WTC11 (cell line): Measurements from ENCODE around the gene OR56B4.

Experiments used
- E2F1 ChIP-seq: sonication (generic); formaldehyde crosslinking; IDR thresholded peaks from 2 replicates; pipeline ENCODE4 v1.8.0; 2022; ENCODE audit warnings: mild to moderate bottlenecking, missing genetic modification reagents
- HMGA2 ChIP-seq: fragments of 250-450 bp; sonication (Bioruptor Pico); IDR thresholded peaks from 2 replicates; pipeline ENCODE4 v1.4.0; 2021; ENCODE audit warnings: mild to moderate bottlenecking, moderate library complexity
- NFYB ChIP-seq: sonication (generic); formaldehyde crosslinking; conservative IDR thresholded peaks from 2 replicates; pipeline ENCODE4 v1.8.0; 2022; ENCODE audit warnings: low read depth, missing genetic modification reagents
- TF ChIP-seq, protein P1 (sequence below): fragments of 200-600 bp; IDR thresholded peaks from 2 replicates; pipeline ENCODE4 v1.8.0; 2022; ENCODE audit warnings: antibody characterized with exemption

- TF ChIP-seq NFYB (CRISPR knock-in tag) (no peak), HMGA2 (CRISPR knock-in tag) (no peak), E2F1 (CRISPR knock-in tag) (no peak)
- TF ChIP-seq, protein P1, sequence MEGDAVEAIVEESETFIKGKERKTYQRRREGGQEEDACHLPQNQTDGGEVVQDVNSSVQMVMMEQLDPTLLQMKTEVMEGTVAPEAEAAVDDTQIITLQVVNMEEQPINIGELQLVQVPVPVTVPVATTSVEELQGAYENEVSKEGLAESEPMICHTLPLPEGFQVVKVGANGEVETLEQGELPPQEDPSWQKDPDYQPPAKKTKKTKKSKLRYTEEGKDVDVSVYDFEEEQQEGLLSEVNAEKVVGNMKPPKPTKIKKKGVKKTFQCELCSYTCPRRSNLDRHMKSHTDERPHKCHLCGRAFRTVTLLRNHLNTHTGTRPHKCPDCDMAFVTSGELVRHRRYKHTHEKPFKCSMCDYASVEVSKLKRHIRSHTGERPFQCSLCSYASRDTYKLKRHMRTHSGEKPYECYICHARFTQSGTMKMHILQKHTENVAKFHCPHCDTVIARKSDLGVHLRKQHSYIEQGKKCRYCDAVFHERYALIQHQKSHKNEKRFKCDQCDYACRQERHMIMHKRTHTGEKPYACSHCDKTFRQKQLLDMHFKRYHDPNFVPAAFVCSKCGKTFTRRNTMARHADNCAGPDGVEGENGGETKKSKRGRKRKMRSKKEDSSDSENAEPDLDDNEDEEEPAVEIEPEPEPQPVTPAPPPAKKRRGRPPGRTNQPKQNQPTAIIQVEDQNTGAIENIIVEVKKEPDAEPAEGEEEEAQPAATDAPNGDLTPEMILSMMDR = no peak
These were observed 28.0 kb upstream of the OR56B4 start for GRCh38 chr11:6079463-6079862.
